Keratinocyte (primary cell): ENCODE measurements around the gene DDB1. TPM values are rescaled to one million over a fixed set of nuclear protein-coding genes. Genes with fewer than 3 reads are reported as not detected.

Source experiments
- DNase-seq: peaks from one replicate; pipeline ENCODE4 v3.0.0-alpha.2; 2011; ENCODE audit warnings: low read depth, missing footprints, low spot score
- FAIRE-seq: peaks from 2 replicates; lab custom pipeline; 2011; peaks lifted over from hg19 to GRCh38; lab: Jason Lieb, UNC
- H2AFZ ChIP-seq: 2 replicates; pipeline ENCODE4 v1.6.0; 2012; ENCODE audit warnings: low read length, control low read depth, inconsistent platforms; ENCODE audit not compliant: control insufficient read depth
- H3K27ac ChIP-seq: 2 replicates; pipeline ENCODE4 v1.5.1; 2011; ENCODE audit warnings: low read length; ENCODE audit not compliant: control insufficient read depth, insufficient read depth
- H3K27me3 ChIP-seq: 3 replicates; pipeline ENCODE4 v1.6.0; 2011; ENCODE audit warnings: low read length; ENCODE audit not compliant: control insufficient read depth, insufficient read depth; ENCODE audit errors: extremely low read depth
- H3K36me3 ChIP-seq, 2 experiments: 2 replicates in 1 of 2; 3 replicates in 1 of 2; pipeline ENCODE4 v1.5.1; 2011; ENCODE audit warnings: low read length in 2 of 2, mild to moderate bottlenecking in 1 of 2; ENCODE audit not compliant: control insufficient read depth in 2 of 2, insufficient read depth in 2 of 2; ENCODE audit errors: extremely low read depth in 1 of 2
- H3K4me1 ChIP-seq: 3 replicates; pipeline ENCODE4 v1.5.1; 2011; ENCODE audit warnings: low read length; ENCODE audit not compliant: control insufficient read depth, insufficient read depth; ENCODE audit errors: extremely low read depth
- H3K4me2 ChIP-seq: 3 replicates; pipeline ENCODE4 v1.6.0; 2011; ENCODE audit warnings: low read depth, low read length; ENCODE audit not compliant: control insufficient read depth, insufficient read depth; ENCODE audit errors: extremely low read depth
- H3K4me3 ChIP-seq, 3 experiments: fragments of 200-600 bp in 1 of 3; sonication (generic) in 1 of 3; 2 replicates in 2 of 3; 3 replicates in 1 of 3; pipeline ENCODE4 v1.5.1; 2011 to 2016; ENCODE audit warnings: low read length in 3 of 3, mild to moderate bottlenecking in 3 of 3, control low read depth in 2 of 3, inconsistent platforms in 1 of 3, low read depth in 1 of 3, mixed read lengths in 1 of 3, mixed run types in 1 of 3, moderate library complexity in 1 of 3; ENCODE audit not compliant: control insufficient read depth in 2 of 3, insufficient read depth in 2 of 3; ENCODE audit errors: extremely low read depth in 1 of 3
- H3K79me2 ChIP-seq: 2 replicates; pipeline ENCODE4 v1.6.0; 2012; ENCODE audit warnings: low read length; ENCODE audit not compliant: control insufficient read depth, insufficient read depth
- H3K9ac ChIP-seq: 3 replicates; pipeline ENCODE4 v1.6.0; 2011; ENCODE audit warnings: low read length; ENCODE audit not compliant: control insufficient read depth, insufficient read depth; ENCODE audit errors: extremely low read depth
- H3K9me1 ChIP-seq: 3 replicates; pipeline ENCODE4 v1.6.0; 2011; ENCODE audit warnings: low read length; ENCODE audit not compliant: control insufficient read depth, insufficient read depth; ENCODE audit errors: extremely low read depth
- H3K9me3 ChIP-seq: 2 replicates; pipeline ENCODE4 v1.5.1; 2012; ENCODE audit warnings: low read depth, low read length; ENCODE audit not compliant: control insufficient read depth
- H4K20me1 ChIP-seq: 3 replicates; pipeline ENCODE4 v1.6.0; 2011; ENCODE audit warnings: low read length; ENCODE audit not compliant: control insufficient read depth, insufficient read depth; ENCODE audit errors: extremely low read depth
- EZH2 ChIP-seq: IDR thresholded peaks from one replicate; pipeline ENCODE4 v1.6.1; 2012; ENCODE audit warnings: inconsistent platforms, mild to moderate bottlenecking, low read length, moderate library complexity
- dilution Hi-C: fragments of 300-500 bp; cut with MboI; formaldehyde crosslinking; loops from one replicate; pipeline ENCODE4 v1.7.0; 2020; ENCODE audit warnings: low sequenced_read_pairs; ENCODE audit not compliant: extremely low pct_ligation_motif_present
- polyA plus RNA-seq, 5 experiments: library from polyadenylated mRNA; depleted of rRNA in 3 of 5; stranded (reverse) in 3 of 5; stranded (forward) in 1 of 5; unstranded in 1 of 5; fragments of >200 nt; gene quantifications; 1 replicate in 1 of 5; 2 replicates in 3 of 5; 3 replicates in 1 of 5; pipeline versions ENCODE4 v1.2.1 to v1.2.3, GENCODE V29; 2011 to 2012; ENCODE audit warnings: missing spikeins in 2 of 5, low read depth in 1 of 5, low replicate concordance in 1 of 5
- TF ChIP-seq, protein P1 (sequence below), 3 experiments: IDR thresholded peaks in 1 of 3; conservative IDR thresholded peaks in 1 of 3; optimal IDR thresholded peaks in 1 of 3; 2 replicates in 2 of 3; 3 replicates in 1 of 3; pipeline versions ENCODE3 to v1.5.1; 2011; ENCODE audit warnings: low read length in 3 of 3, mild to moderate bottlenecking in 3 of 3, moderate library complexity in 2 of 3, control low read depth in 1 of 3, inconsistent platforms in 1 of 3; ENCODE audit not compliant: insufficient read depth in 2 of 3; ENCODE audit errors: extremely low read depth in 1 of 3

Gene DDB1
- polyA plus RNA-seq, 1 donor (not counting 4 experiments of a cell fraction or from before 2014, with no cell fraction given): 187 TPM

DNA sequence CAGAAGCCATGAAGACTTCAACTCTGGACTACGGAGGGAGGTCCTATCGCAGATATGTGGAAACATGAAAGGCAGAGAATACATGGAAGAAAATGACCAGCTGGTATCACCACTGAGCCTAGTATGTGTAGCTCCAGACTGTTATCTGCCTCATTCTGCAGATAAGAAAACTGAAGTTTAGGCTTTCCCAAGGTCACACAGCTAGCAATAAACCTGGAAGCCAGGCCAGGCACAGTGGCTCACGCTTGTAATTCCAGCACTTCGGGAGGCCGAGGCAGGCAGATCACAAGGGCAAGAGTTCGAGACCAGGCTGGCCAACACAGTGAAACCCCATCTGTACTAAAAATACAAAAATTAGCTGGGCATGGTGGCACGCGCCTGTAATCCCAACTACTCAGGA is 22.2 kb downstream of the DDB1 start:
- Histone ChIP-seq H4K20me1 (peaks cover 8% of the 10 kb centered on the region), H3K27me3 (no peaks in the 10 kb centered on the region), H3K36me3 (peaks cover 68 to 69% of the 10 kb centered on the region in 2 experiments), H3K4me3 (no peak overlapping the region), H2AFZ (no peak overlapping the region), H3K9ac (no peak overlapping the region), H3K27ac (no peak overlapping the region), H3K4me1 (peaks cover 4% of the 10 kb centered on the region), H3K9me1 (no peaks in the 10 kb centered on the region), H3K79me2 (no peaks in the 10 kb centered on the region), H3K9me3 (no peaks in the 10 kb centered on the region), H3K4me2 (no peak overlapping the region)
- dilution Hi-C loops: no loop called here
- DNase-seq (no peak), FAIRE-seq (no peak)
- no peak for TF ChIP-seq EZH2
- TF ChIP-seq, protein P1, sequence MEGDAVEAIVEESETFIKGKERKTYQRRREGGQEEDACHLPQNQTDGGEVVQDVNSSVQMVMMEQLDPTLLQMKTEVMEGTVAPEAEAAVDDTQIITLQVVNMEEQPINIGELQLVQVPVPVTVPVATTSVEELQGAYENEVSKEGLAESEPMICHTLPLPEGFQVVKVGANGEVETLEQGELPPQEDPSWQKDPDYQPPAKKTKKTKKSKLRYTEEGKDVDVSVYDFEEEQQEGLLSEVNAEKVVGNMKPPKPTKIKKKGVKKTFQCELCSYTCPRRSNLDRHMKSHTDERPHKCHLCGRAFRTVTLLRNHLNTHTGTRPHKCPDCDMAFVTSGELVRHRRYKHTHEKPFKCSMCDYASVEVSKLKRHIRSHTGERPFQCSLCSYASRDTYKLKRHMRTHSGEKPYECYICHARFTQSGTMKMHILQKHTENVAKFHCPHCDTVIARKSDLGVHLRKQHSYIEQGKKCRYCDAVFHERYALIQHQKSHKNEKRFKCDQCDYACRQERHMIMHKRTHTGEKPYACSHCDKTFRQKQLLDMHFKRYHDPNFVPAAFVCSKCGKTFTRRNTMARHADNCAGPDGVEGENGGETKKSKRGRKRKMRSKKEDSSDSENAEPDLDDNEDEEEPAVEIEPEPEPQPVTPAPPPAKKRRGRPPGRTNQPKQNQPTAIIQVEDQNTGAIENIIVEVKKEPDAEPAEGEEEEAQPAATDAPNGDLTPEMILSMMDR (optimal IDR thresholded peaks at IDR 0.05 in 1 of 3, IDR thresholded peaks at IDR 0.05 in 1 of 3, conservative IDR thresholded peaks at IDR 0.05 in 1 of 3; ENCODE audit: extremely low read depth in 1 of 3, insufficient read depth in 2 of 3, low read length in 3 of 3): no peak

DNA sequence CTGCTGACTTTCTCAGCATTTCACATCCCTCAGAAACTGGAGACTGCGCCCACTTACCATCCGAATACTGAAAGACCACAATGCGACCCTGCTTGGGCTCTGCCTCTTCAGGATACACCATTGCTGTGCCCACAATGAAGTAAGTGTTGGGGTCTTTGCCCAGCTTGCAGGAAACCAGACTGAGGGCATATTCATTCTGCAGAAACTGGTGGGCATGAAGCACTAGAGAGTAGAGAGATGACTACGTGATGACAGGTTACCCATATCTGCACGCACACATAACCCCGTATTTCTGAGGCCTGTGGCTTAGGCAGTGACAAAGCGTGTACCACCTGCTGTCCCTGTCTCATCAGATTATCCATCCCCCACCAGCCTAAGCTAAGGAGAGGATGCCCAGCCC is 23.2 kb downstream of the DDB1 start:
- dilution Hi-C loops: no loop called here
- no peak for TF ChIP-seq EZH2
- TF ChIP-seq, protein P1 (optimal IDR thresholded peaks at IDR 0.05 in 1 of 3, IDR thresholded peaks at IDR 0.05 in 1 of 3, conservative IDR thresholded peaks at IDR 0.05 in 1 of 3; ENCODE audit: extremely low read depth in 1 of 3, insufficient read depth in 2 of 3, low read length in 3 of 3): no peak
- peaks cover 8% of the 10 kb centered on the region for H4K20me1 ChIP-seq
- no peak overlapping the region for H3K27ac ChIP-seq
- H3K9me1 ChIP-seq: no peaks in the 10 kb centered on the region
- no peak for DNase-seq
- no peak overlapping the region for H3K4me2 ChIP-seq
- no peak overlapping the region for H3K9ac ChIP-seq
- no peaks in the 10 kb centered on the region for H3K79me2 ChIP-seq
- H3K27me3 ChIP-seq: no peaks in the 10 kb centered on the region
- peaks cover 65 to 66% of the 10 kb centered on the region in 2 experiments for H3K36me3 ChIP-seq
- no peak for FAIRE-seq
- no peak overlapping the region for H3K4me3 ChIP-seq
- no peak overlapping the region for H2AFZ ChIP-seq
- no peaks in the 10 kb centered on the region for H3K4me1 ChIP-seq
- no peaks in the 10 kb centered on the region for H3K9me3 ChIP-seq
